Activated CD8-positive, alpha-beta memory T cell treated with anti-CD3 and anti-CD28 coated beads for 36 hours (primary cell): ENCODE data around the gene USP28. TPM values are rescaled to one million over a fixed set of nuclear protein-coding genes. Genes with fewer than 3 reads are reported as not detected.
"Not testable (repeated sequence)": the region's sequence is repeated elsewhere in the genome, so short reads cannot be mapped to it uniquely, and the experiment has no call there.

Experiments
- CTCF ChIA-PET: fragments of 350-600 bp; sonication (Branson Sonifier 250); formaldehyde crosslinking; loops from one replicate; lab custom pipeline; 2021; ENCODE audit warnings: antibody characterized with exemption; lab: Charles Lee
- POLR2A ChIA-PET: fragments of 350-600 bp; sonication (Branson Sonifier 250); formaldehyde crosslinking; loops from one replicate; lab custom pipeline; 2021; ENCODE audit warnings: antibody characterized with exemption; lab: Charles Lee
- total RNA-seq, 2 experiments: library from RNA; stranded (reverse); gene quantifications; one replicate each; pipeline ENCODE4 v1.2.3, GENCODE V29; 2021

The USP28 gene
- total RNA-seq, 2 experiments from 2014 or later = 21.2 to 24.7 TPM

- CTCF ChIA-PET = not testable (repeated sequence)
These were observed 4.1 kb upstream of the USP28 start for GRCh38 chr11:113879446-113879845.

GRCh38 chr11:113877670-113878055 is 2.3 kb upstream of the USP28 start:
- POLR2A ChIA-PET = no interaction called here
- CTCF ChIA-PET = no interaction called here

More at GRCh38 chr11:113879446-113879845, 4.1 kb upstream of the USP28 start:
- POLR2A ChIA-PET = not testable (repeated sequence)

GRCh38 chr11:113876798-113877669 is 1.7 kb upstream of the USP28 start:
- ChIA-PET CTCF (no interaction called here), POLR2A (no interaction called here)

GRCh38 chr11:113876074-113876797 is 864 bp upstream of the USP28 start:
- ChIA-PET CTCF (no interaction called here), POLR2A (interaction anchor here (0.6 kb wide), 1 partner anchor 9 kb away, joined by 3 read pairs; no protein-coding TSS in a partner anchor)

GRCh38 chr11:113874581-113875233 is 665 bp downstream of the USP28 start:
- ChIA-PET CTCF (no interaction called here), POLR2A (interaction anchor here (0.7 to 1.1 kb wide), 3 partner anchors 15 to 37 kb away, joined by 3 to 17 read pairs (median 4); no protein-coding TSS in a partner anchor)

- ChIA-PET CTCF (no interaction called here), POLR2A (interaction anchor here (0.7 to 1.1 kb wide), 3 partner anchors 14 to 36 kb away, joined by 3 to 17 read pairs (median 4); no protein-coding TSS in a partner anchor)
These were observed 1.3 kb downstream of the USP28 start for GRCh38 chr11:113874096-113874495.

- ChIA-PET CTCF (no interaction called here), POLR2A (no interaction called here)
These were observed 2.1 kb downstream of the USP28 start for GRCh38 chr11:113873236-113873626.

GRCh38 chr11:113871336-113871735 is 4.0 kb downstream of the USP28 start:
- ChIA-PET CTCF (no interaction called here), POLR2A (no interaction called here)

- CTCF ChIA-PET = interaction anchor here (1.1 kb wide), 1 partner anchor 28 kb away, joined by 3 read pairs; no protein-coding TSS in a partner anchor
- POLR2A ChIA-PET = no interaction called here
These were observed 7.4 kb downstream of the USP28 start for GRCh38 chr11:113867843-113868503.

- CTCF ChIA-PET = no interaction called here
- POLR2A ChIA-PET = no interaction called here
These were observed 9.5 kb downstream of the USP28 start for GRCh38 chr11:113865873-113866272.

- POLR2A ChIA-PET = no interaction called here
- CTCF ChIA-PET = no interaction called here
These were observed 11.0 kb downstream of the USP28 start for GRCh38 chr11:113864410-113864809.

GRCh38 chr11:113862435-113862834 is 12.9 kb downstream of the USP28 start:
- ChIA-PET CTCF (no interaction called here), POLR2A (no interaction called here)

GRCh38 chr11:113859665-113860064 is 15.7 kb downstream of the USP28 start:
- POLR2A ChIA-PET = interaction anchor here (1.0 kb wide), 1 partner anchor 15 kb away, joined by 3 read pairs; no protein-coding TSS in a partner anchor
- CTCF ChIA-PET = interaction anchor here (0.7 to 0.9 kb wide), 2 partner anchors 36 to 570 kb away, joined by 3 read pairs; no protein-coding TSS in a partner anchor

- POLR2A ChIA-PET = no interaction called here
- CTCF ChIA-PET = no interaction called here
These were observed 18.2 kb downstream of the USP28 start for GRCh38 chr11:113856966-113857759.

GRCh38 chr11:113855803-113856202 is 19.6 kb downstream of the USP28 start:
- CTCF ChIA-PET = no interaction called here
- POLR2A ChIA-PET = no interaction called here

- CTCF ChIA-PET = no interaction called here
- POLR2A ChIA-PET = no interaction called here
These were observed 25.2 kb downstream of the USP28 start for GRCh38 chr11:113850188-113850587.

- POLR2A ChIA-PET = no interaction called here
These were observed 25.7 kb downstream of the USP28 start for GRCh38 chr11:113849713-113850112.

GRCh38 chr11:113847580-113847979 is 27.8 kb downstream of the USP28 start:
- ChIA-PET CTCF (no interaction called here), POLR2A (no interaction called here)

More at GRCh38 chr11:113849713-113850112, 25.7 kb downstream of the USP28 start:
- CTCF ChIA-PET = no interaction called here
